HepG2 (cell line): ENCODE data around the gene TYW1B.
"Not testable (repeated sequence)": the region's sequence is repeated elsewhere in the genome, so short reads cannot be mapped to it uniquely, and the experiment has no call there.

Source experiments
- GABPA ChIP-seq, 2 experiments: IDR thresholded peaks; 2 replicates each; pipeline ENCODE4 v1.6.1; 2011 to 2016; ENCODE audit warnings: low read depth in 2 of 2, low read length in 1 of 2, missing biosample characterization in 1 of 2, missing genetic modification characterization in 1 of 2
- MYNN ChIP-seq: sonication (generic); formaldehyde crosslinking; IDR thresholded peaks from 2 replicates; pipeline ENCODE4 v1.4.0; 2020; ENCODE audit warnings: mild to moderate bottlenecking, low read depth, missing genetic modification reagents
- PHF20 ChIP-seq: sonication (generic); formaldehyde crosslinking; IDR thresholded peaks from 2 replicates; pipeline ENCODE4 v1.5.0; 2020; ENCODE audit warnings: mild to moderate bottlenecking, missing genetic modification reagents
- RCOR2 ChIP-seq: IDR thresholded peaks from 2 replicates; pipeline ENCODE4 v1.6.1; 2016; ENCODE audit warnings: missing biosample characterization, missing genetic modification reagents
- SIN3A ChIP-seq: IDR thresholded peaks from 2 replicates; pipeline ENCODE4 v1.6.1; 2011; ENCODE audit warnings: low read depth, mild to moderate bottlenecking, control low read depth, low read length, borderline replicate concordance
- ZBTB7B ChIP-seq: sonication (generic); formaldehyde crosslinking; IDR thresholded peaks from 2 replicates; pipeline ENCODE4 v1.4.0; 2020; ENCODE audit warnings: missing genetic modification reagents
- ZNF333 ChIP-seq: sonication (generic); formaldehyde crosslinking; IDR thresholded peaks from 2 replicates; pipeline ENCODE4 v1.4.0; 2020; ENCODE audit warnings: mild to moderate bottlenecking, missing genetic modification reagents, borderline replicate concordance
- ZNF780A ChIP-seq: sonication (generic); formaldehyde crosslinking; IDR thresholded peaks from 2 replicates; pipeline ENCODE4 v1.8.0; 2022; ENCODE audit warnings: mild to moderate bottlenecking, missing genetic modification reagents, moderate library complexity
- TF ChIP-seq, protein P1 (sequence below): IDR thresholded peaks from 2 replicates; pipeline ENCODE4 v1.6.1; 2016; ENCODE audit warnings: mild to moderate bottlenecking
- TF ChIP-seq, protein P2 (sequence below): sonication (generic); formaldehyde crosslinking; IDR thresholded peaks from 2 replicates; pipeline ENCODE4 v1.8.0; 2022; ENCODE audit warnings: mild to moderate bottlenecking, missing genetic modification reagents, borderline replicate concordance
- TF ChIP-seq, protein P3 (sequence below): sonication (generic); formaldehyde crosslinking; IDR thresholded peaks from 2 replicates; pipeline ENCODE4 v1.5.0; 2020; ENCODE audit warnings: mild to moderate bottlenecking, missing genetic modification reagents, moderate library complexity
- TF ChIP-seq, protein P4 (sequence below): sonication (generic); formaldehyde crosslinking; IDR thresholded peaks from 2 replicates; pipeline ENCODE4 v1.4.0; 2020; ENCODE audit warnings: missing genetic modification reagents

DNA sequence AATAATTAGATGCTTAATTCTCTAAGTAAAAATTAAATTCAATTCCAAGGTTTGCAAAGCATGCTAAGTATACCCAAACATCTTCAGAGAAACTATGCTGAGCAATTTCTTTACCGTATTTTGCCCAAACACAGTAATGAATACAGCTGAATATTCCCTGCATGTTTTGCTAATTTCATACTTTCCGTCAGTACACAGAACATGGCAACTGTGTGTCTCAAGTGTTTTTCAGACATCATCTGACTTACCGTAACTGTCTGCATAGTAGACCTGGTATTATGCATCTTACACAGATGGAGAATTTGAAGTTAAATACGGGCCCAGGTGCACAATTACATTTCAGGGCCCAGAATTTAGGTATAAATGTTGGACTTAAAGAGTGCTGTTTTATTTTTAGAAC is 15.2 kb upstream of the TYW1B start:
- TF ChIP-seq MYNN; RCOR2 (CRISPR knock-in tag); GABPA (IDR thresholded peaks at IDR 0.05; ENCODE audit: low read depth, low read length); GABPA (CRISPR knock-in tag; IDR thresholded peaks at IDR 0.05; ENCODE audit: low read depth); ZNF333 (CRISPR knock-in tag); ZBTB7B (CRISPR knock-in tag); ZNF780A (CRISPR knock-in tag); PHF20; SIN3A: not testable (repeated sequence)
- TF ChIP-seq, protein P1, sequence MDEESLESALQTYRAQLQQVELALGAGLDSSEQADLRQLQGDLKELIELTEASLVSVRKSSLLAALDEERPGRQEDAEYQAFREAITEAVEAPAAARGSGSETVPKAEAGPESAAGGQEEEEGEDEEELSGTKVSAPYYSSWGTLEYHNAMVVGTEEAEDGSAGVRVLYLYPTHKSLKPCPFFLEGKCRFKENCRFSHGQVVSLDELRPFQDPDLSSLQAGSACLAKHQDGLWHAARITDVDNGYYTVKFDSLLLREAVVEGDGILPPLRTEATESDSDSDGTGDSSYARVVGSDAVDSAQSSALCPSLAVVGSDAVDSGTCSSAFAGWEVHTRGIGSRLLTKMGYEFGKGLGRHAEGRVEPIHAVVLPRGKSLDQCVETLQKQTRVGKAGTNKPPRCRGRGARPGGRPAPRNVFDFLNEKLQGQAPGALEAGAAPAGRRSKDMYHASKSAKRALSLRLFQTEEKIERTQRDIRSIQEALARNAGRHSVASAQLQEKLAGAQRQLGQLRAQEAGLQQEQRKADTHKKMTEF (CRISPR knock-in tag), result not testable (repeated sequence)
- TF ChIP-seq, protein P2, sequence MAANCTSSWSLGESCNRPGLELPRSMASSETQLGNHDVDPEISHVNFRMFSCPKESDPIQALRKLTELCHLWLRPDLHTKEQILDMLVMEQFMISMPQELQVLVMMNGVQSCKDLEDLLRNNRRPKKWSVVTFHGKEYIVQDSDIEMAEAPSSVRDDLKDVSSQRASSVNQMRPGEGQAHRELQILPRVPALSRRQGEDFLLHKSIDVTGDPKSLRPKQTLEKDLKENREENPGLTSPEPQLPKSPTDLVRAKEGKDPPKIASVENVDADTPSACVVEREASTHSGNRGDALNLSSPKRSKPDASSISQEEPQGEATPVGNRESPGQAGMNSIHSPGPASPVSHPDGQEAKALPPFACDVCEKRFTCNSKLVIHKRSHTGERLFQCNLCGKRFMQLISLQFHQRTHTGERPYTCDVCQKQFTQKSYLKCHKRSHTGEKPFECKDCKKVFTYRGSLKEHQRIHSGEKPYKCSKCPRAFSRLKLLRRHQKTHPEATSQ, result not testable (repeated sequence)
- TF ChIP-seq, protein P3, sequence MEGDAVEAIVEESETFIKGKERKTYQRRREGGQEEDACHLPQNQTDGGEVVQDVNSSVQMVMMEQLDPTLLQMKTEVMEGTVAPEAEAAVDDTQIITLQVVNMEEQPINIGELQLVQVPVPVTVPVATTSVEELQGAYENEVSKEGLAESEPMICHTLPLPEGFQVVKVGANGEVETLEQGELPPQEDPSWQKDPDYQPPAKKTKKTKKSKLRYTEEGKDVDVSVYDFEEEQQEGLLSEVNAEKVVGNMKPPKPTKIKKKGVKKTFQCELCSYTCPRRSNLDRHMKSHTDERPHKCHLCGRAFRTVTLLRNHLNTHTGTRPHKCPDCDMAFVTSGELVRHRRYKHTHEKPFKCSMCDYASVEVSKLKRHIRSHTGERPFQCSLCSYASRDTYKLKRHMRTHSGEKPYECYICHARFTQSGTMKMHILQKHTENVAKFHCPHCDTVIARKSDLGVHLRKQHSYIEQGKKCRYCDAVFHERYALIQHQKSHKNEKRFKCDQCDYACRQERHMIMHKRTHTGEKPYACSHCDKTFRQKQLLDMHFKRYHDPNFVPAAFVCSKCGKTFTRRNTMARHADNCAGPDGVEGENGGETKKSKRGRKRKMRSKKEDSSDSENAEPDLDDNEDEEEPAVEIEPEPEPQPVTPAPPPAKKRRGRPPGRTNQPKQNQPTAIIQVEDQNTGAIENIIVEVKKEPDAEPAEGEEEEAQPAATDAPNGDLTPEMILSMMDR (CRISPR knock-in tag), result not testable (repeated sequence)
- TF ChIP-seq, protein P4, sequence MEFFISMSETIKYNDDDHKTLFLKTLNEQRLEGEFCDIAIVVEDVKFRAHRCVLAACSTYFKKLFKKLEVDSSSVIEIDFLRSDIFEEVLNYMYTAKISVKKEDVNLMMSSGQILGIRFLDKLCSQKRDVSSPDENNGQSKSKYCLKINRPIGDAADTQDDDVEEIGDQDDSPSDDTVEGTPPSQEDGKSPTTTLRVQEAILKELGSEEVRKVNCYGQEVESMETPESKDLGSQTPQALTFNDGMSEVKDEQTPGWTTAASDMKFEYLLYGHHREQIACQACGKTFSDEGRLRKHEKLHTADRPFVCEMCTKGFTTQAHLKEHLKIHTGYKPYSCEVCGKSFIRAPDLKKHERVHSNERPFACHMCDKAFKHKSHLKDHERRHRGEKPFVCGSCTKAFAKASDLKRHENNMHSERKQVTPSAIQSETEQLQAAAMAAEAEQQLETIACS (CRISPR knock-in tag), result not testable (repeated sequence)
